ENCODE results near the gene UBL7. TPM values are rescaled to one million over a fixed set of nuclear protein-coding genes. Genes with fewer than 3 reads are reported as not detected.

The UBL7 gene
- total RNA-seq, 1 experiment from 2014 or later = 47.5 TPM

- Histone ChIP-seq H4K20me1 (ENCODE audit: control insufficient read depth, insufficient read depth, insufficient read length) (no peaks in the 10 kb centered on the region), H3T11ph (ENCODE audit: low read length) (no peak overlapping the region), H2AFZ (ENCODE audit: low read length) (no peak overlapping the region), H2BK15ac (ENCODE audit: low read depth, low read length) (no peak overlapping the region), H3K4me1 (ENCODE audit: insufficient read depth, low read length) (no peaks in the 10 kb centered on the region), H3K56ac (ENCODE audit: insufficient read length, low read depth, low read length) (no peak overlapping the region), H4K5ac (ENCODE audit: insufficient read length, low read depth, low read length) (no peak overlapping the region), H3K23me2 (ENCODE audit: insufficient read length, low read depth, low read length, poor library complexity, severe bottlenecking) (no peaks in the 10 kb centered on the region), H3K18ac (ENCODE audit: insufficient read length, low read depth, low read length) (no peak overlapping the region), H3K79me2 (ENCODE audit: insufficient read depth, low read length) (no peaks in the 10 kb centered on the region), H3K9me3 (ENCODE audit: control insufficient read depth, low read depth, low read length) (no peaks in the 10 kb centered on the region), H2BK12ac (ENCODE audit: insufficient read length, low read depth, low read length) (no peak overlapping the region), H3K4ac (ENCODE audit: low read depth, low read length) (no peak overlapping the region), H4K91ac (ENCODE audit: insufficient read length, low read depth, low read length) (no peak overlapping the region), H2BK120ac (ENCODE audit: low read depth, low read length, poor library complexity, severe bottlenecking) (no peak overlapping the region), H2BK20ac (ENCODE audit: low read depth, low read length, poor library complexity, severe bottlenecking) (no peak overlapping the region), H3K27ac (ENCODE audit: insufficient read length, low read depth, low read length) (no peak overlapping the region), H3K4me2 (ENCODE audit: insufficient read depth, insufficient read length, low read length) (no peak overlapping the region), H4K8ac (replicated peaks; ENCODE audit: insufficient read length, low read depth, low read length) (no peak overlapping the region), H3K27me3 (ENCODE audit: insufficient read depth, low read length) (no peaks in the 10 kb centered on the region), H3K14ac (ENCODE audit: insufficient read depth, low read length) (no peak overlapping the region; the same call in 1 of the 2 replicates), H2AK5ac (ENCODE audit: insufficient read length, low read length) (no peak overlapping the region), H2BK5ac (ENCODE audit: insufficient read length, low read length) (no peak overlapping the region), H3K9ac (ENCODE audit: extremely low read depth, insufficient read length, low read length) (no peak overlapping the region), H3K23ac (ENCODE audit: insufficient read length, low read depth, low read length) (no peak overlapping the region), H3K79me1 (ENCODE audit: insufficient read depth, low read depth, low read length, poor library complexity, severe bottlenecking) (no peaks in the 10 kb centered on the region)
- Mint-ChIP-seq H3K27ac (peak overlapping the region in 1 of 3 experiments; percentile 53; a peak in 1 of 7 replicates), H3K9me3 (no peaks in the 10 kb centered on the region), H3K36me3 (ENCODE audit: insufficient read depth in 1 of 3, low read depth in 3 of 3) (peaks cover 5 to 15% (median 11%) of the 10 kb centered on the region in 3 experiments; a peak in 6 of 7 replicates), H3K4me3 (no peak overlapping the region), H3K27me3 (ENCODE audit: low read depth) (no peaks in the 10 kb centered on the region), H3K4me1 (peaks cover 10 to 13% of the 10 kb centered on the region in 2 experiments)
- no peak for DNase-seq
- no CpG with 5 or more reads among the region's 3 CpGs for WGBS (ENCODE audit: extremely low coverage, insufficient read length, low lambda C conversion rate)
- no peak for TF ChIP-seq CTCF (conservative IDR thresholded peaks at IDR 0.05)
Measured at GRCh38 chr15:74442604-74443003, 18.4 kb downstream of the UBL7 start.

All from H9 (cell line).